GM21786 (cell line): ENCODE data around the gene FBXO36.
"Not testable (repeated sequence)": the region's sequence is repeated elsewhere in the genome, so short reads cannot be mapped to it uniquely, and the experiment has no call there.

Experiments used
- ATAC-seq: cut with Tn5 transposase; IDR thresholded peaks from one replicate; pipeline ENCODE4 v1.9.1; 2021; ENCODE audit not compliant: unreplicated experiment

Gene FBXO36, protein sequence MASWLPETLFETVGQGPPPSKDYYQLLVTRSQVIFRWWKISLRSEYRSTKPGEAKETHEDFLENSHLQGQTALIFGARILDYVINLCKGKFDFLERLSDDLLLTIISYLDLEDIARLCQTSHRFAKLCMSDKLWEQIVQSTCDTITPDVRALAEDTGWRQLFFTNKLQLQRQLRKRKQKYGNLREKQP

GRCh38 chr2:229922449-229923386, at the start of gene FBXO36:
Gene FBXO36 (plus strand): TSS chr2:229922503. CDS start chr2:229922514, 11 bp downstream.
- ATAC-seq, result peak; percentile 65

DNA sequence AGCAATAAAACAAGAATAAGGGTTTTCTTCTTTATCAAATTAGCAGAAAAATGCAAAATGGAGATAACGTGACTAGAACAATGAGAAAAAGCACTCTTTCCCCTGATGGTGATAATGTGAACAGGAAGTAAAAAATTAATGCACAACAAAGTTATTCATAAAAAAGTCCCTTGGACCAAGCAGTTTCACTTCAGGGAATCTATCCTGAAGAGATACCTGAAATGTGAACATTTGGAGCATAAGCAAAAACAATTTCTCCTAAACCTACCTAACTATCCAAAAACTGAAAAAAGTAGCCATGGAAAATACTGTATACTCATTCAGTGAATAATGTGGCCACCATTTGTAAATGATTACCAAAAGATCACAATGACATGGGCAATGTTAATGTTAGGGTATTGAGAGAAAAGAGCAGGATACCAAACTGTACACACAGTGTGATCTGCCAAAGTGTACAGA, 49.2 kb upstream of the FBXO36 start:
- ATAC-seq, result peak; percentile 91

DNA sequence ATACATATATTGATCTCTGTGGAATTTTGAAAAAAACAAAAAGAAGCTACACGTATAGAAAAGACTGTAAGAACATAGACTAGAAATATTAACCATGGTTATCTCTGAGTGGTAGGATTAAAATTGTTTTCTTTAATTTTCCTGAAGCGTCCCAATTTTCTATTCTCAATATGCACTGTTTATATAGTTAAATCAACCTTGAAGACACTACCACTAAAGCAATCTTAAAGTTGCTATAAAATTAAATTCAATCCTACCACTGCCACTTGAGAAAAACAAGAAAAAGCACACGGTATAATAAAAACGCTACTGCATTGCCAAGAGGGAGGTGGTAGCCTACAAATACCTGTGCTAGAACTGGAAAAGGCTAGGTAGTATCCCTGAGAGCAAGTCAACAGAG, 47.7 kb upstream of the FBXO36 start:
- ATAC-seq, result no peak

DNA sequence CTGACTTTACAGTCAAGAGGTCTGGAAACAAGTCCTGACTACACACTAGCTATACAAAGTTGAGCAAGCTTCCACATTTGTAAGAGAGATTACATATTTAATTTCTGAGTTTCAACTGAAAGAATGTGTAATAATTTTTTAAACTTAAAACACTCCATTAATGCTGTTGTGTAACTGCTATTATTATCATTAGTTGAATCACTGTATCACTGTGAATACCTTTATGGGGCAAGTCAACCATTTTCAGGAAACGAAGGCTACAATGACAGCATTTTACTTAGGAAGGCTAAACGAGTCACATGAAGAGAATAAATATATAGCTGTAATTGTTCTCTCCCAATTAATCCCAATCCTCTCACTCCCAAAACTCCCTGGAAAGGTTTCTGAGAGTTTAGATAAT, 46.8 kb upstream of the FBXO36 start:
- no peak for ATAC-seq

DNA sequence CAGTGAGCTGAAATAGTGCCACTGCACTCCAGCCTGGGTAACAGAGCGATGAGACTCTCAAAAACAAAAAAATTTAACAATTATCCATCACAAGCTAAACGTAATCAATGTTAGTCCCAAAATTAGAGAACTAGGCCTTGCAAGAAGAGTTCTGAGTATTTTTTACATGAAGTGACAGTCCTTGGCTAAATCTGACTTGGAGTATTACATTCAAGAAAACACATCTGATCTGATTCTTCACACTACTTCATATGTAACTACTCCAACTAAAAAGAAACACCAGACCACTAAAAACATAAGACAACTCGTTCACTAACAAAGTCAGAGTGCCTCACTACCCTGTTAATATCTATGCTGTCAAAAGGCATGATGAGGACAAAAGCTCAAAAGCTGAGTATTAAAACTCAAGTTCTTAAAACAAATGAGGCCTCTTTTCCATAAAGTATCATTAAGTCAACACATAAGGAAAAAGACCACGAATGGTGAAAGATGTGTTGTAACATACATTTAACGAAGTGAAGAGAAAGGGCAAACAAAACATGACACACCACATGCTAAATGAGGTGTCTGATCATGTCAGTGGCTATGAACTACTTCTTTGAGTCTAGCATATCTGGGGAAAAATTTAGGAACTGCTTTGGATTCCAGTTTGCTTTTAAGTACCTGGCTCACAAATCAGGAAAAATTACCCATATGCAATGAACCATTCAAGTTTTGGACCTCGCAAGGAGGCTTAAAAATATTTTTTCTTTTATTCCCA, 42.9 kb upstream of the FBXO36 start:
- no peak for ATAC-seq

DNA sequence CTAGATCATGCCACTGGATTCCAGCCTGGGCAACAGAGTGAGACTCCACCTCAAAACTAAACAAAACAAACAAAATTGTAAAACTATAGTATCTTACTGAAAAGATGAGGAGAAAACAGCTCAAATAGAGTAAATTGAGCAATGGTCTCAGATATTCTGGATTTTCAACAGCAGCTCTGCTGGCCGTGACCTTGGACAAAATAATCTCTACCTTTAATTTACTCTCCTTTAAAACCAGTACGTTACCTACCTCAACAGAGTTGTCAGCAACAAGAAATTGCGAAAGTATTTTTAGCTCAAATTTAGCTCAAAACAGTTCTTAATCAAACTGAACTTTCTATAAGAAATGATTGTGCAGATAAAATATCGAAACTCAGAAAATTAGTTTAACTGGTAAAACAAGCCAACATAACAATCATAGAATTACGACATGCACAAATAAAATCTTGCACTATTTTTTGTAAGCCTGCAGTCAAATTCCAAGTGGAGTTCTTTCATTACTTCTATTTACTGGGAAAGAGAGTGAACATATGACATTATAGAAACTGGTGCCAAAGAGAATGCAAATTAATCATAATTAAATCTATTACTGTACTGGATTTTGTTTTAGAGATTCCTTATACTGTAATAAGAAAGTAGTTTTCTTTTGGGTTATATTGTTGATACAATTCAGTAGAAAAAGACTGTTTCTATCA, 41.3 kb upstream of the FBXO36 start:
- no peak for ATAC-seq

DNA sequence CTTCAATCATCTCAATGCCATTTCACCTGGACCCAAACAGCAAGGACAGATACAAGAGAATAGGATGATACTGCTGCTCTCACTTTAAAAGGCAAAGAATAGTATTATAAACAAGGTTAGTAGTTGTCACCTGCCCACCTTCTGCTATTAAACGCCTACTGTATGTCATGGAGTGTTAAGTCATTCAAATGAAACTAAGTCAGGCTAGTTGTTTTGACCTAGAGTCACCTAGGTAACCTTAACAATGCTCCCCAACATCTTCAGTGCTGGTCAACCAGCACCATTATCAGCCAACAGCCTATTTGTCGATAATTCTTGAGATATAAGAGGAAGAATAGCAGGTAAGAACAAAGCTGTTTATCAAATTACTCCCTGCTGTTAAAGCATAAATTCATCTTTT, 39.7 kb upstream of the FBXO36 start:
- no peak for ATAC-seq

DNA sequence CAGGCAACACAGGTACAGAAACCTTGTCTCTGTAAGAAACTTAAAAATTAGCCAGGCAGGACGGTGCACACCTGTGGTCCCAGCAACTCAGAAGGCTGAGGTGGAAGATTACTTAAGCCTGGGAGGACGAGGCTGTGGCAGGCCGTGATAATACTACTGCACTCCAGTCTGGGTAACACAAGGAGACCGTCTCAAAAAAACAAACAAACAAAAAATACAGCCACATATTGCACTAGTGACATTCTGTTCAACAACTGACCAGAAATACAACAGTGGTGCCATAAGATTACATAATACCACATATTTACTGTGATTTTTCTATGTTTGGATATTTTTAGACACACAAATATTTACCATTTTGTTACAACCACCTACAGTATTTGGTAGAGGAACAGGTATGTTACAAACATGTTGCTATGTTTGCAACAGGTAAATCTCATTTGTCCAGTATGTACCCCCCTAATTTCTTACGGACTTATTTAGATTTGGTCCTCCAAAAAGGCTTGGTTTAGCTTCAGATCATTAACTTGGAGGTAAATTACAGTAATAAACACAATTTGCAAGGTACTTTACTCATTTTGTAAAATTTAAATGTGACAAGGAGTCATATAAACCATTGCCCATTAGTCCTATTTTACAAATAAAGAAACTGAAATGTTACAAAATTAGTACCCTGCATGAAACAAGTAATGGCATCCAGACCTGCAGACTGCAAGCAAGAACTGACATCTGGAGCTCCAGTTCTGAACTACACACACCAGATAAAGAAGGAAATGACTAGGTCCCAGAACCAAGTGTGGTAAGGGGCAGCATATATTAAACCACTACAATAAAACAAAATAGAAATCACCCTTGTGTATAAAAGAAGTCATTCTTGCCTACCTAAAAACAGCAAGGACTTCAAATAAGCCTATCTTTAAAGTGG, 37.3 kb upstream of the FBXO36 start:
- ATAC-seq, result peak; percentile 78

DNA sequence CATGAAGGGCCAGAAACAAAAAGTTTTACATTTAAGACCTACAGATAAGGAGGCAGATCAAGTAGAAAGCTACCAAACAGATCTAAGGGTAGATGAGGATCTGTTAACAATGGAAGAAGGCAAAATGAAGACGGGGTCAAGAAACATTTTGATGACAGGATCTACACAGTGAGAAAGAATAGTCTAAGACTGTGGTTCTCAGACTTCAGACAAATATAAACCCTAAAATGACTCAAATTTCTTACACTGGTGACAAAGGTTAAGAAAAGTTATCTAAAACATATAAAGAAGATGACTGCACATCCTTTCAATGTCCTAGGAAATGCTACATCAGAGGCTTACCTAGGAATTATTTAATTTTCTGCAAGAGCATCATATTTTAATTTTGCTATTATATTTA, 34.9 kb upstream of the FBXO36 start:
- ATAC-seq, result no peak

DNA sequence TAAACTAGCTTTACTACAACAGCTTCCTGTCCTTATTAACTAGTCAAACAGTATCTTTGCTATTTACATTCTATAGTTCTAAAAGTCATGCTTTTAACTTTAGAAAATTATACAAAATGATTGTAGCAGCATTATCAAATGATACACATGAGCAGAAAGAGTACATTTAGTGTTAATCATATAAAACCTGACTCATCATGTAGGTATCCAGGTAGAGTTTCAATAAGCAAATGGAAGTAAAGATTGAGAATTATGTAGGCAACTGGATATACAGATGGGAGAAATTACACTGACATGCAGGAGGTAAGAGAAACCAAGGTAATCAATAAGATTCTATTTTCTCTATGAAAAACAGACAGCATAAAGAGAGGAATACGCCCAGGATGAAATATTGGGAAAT, 34.3 kb upstream of the FBXO36 start:
- no peak for ATAC-seq

- no peak for ATAC-seq
Measured at GRCh38 chr2:229889023-229889422, 33.3 kb upstream of the FBXO36 start.

- no peak for ATAC-seq
Measured at GRCh38 chr2:229896857-229897256, 25.4 kb upstream of the FBXO36 start.

GRCh38 chr2:229899604-229900003, 22.7 kb upstream of the FBXO36 start:
- ATAC-seq, result no peak

GRCh38 chr2:229900012-229900411, 22.3 kb upstream of the FBXO36 start:
- ATAC-seq, result no peak

- not testable (repeated sequence) for ATAC-seq
Measured at GRCh38 chr2:229900514-229900913, 21.8 kb upstream of the FBXO36 start.

DNA sequence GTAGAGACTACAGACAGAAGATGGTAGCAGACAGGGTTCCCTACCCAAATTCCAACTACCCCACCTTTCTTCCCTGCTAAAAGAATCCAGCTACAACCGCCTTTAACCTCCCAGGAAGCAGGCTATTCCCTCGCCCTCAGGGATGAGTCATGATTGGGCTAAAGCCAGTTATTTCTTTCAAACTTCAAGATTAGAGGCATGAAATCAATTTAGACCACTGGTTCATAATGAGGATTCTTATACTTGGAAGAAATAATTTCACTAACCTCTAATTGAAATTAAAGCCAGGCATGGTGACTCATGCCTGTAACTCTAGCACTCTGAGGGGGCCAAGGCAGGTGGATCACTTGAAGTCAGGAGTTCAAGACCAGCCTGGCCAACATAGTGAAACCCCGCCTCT, 20.5 kb upstream of the FBXO36 start:
- no peak for ATAC-seq

- ATAC-seq, result no peak
Measured at GRCh38 chr2:229903037-229903436, 19.3 kb upstream of the FBXO36 start.

GRCh38 chr2:229905601-229906000, 16.7 kb upstream of the FBXO36 start:
- no peak for ATAC-seq

- ATAC-seq, result no peak
Measured at GRCh38 chr2:229909090-229909489, 13.2 kb upstream of the FBXO36 start.
